A673 (cell line): Measurements from ENCODE around the gene MAT2B. TPM values are rescaled to one million over a fixed set of nuclear protein-coding genes. Genes with fewer than 3 reads are reported as not detected.

Source experiments
- BruUV-seq: library from RNA; stranded (reverse); fragments of 400-500 nt; replicated peaks from 2 replicates; lab custom pipeline; 2021; lab: Mats Ljungman, UMichigan
- CTCF ChIA-PET: fragments of 300-600 bp; sonication (Branson Sonifier 250); formaldehyde crosslinking; loops from one replicate; lab custom pipeline; 2022; ENCODE audit warnings: antibody characterized with exemption; lab: Charles Lee
- POLR2A ChIA-PET: fragments of 300-600 bp; sonication (Branson Sonifier 250); formaldehyde crosslinking; loops from one replicate; lab custom pipeline; 2022; ENCODE audit warnings: antibody characterized with exemption; ENCODE audit not compliant: low non-redundant PET; lab: Charles Lee
- DNase-seq: peaks from one replicate; pipeline ENCODE4 v3.0.0-alpha.2; 2015; ENCODE audit warnings: low spot score
- H3K27ac ChIP-seq: fragments of 200-600 bp; sonication (generic); 2 replicates; pipeline ENCODE4 v1.5.1; 2016; ENCODE audit warnings: mixed run types, low read depth, mild to moderate bottlenecking, mixed read lengths, antibody characterized with exemption, low read length; ENCODE audit not compliant: poor library complexity, severe bottlenecking
- H3K27me3 ChIP-seq: fragments of 200-600 bp; sonication (generic); replicated peaks from 2 replicates; pipeline ENCODE4 v1.6.1; 2017; ENCODE audit warnings: mixed run types, low read depth, mild to moderate bottlenecking, mixed read lengths, antibody characterized with exemption, low read length; ENCODE audit not compliant: insufficient read depth, poor library complexity
- H3K36me3 ChIP-seq: fragments of 200-600 bp; sonication (generic); 2 replicates; pipeline ENCODE4 v1.6.1; 2016; ENCODE audit warnings: mixed run types, mild to moderate bottlenecking, mixed read lengths, antibody characterized with exemption, low read length; ENCODE audit not compliant: insufficient read depth, poor library complexity, severe bottlenecking
- H3K4me1 ChIP-seq: fragments of 200-600 bp; sonication (generic); 2 replicates; pipeline ENCODE4 v1.6.1; 2017; ENCODE audit warnings: mixed run types, mild to moderate bottlenecking, mixed read lengths, antibody characterized with exemption, low read length; ENCODE audit not compliant: insufficient read depth, poor library complexity, severe bottlenecking
- H3K4me3 ChIP-seq: fragments of 200-600 bp; sonication (generic); 2 replicates; pipeline ENCODE4 v1.5.1; 2016; ENCODE audit warnings: low read depth, mixed run types, mild to moderate bottlenecking, mixed read lengths, low read length; ENCODE audit not compliant: poor library complexity, severe bottlenecking
- H3K9me3 ChIP-seq: fragments of 200-600 bp; sonication (generic); 2 replicates; pipeline ENCODE4 v1.6.1; 2016; ENCODE audit warnings: mixed run types, low read depth, mild to moderate bottlenecking, mixed read lengths, antibody characterized with exemption, low read length; ENCODE audit not compliant: poor library complexity, severe bottlenecking
- CTCF ChIP-seq: fragments of 300-800, 200-600 bp; sonication (generic); conservative IDR thresholded peaks from 2 replicates; pipeline ENCODE4 v1.5.1; 2017; ENCODE audit warnings: low read depth, mild to moderate bottlenecking, antibody characterized with exemption, low read length, moderate library complexity, mixed read lengths
- EZH2 ChIP-seq: fragments of 200-600 bp; sonication (generic); IDR thresholded peaks from 2 replicates; pipeline ENCODE4 v1.6.1; 2017; ENCODE audit warnings: borderline replicate concordance, low read depth, mild to moderate bottlenecking, mixed read lengths, antibody characterized with exemption, low read length; ENCODE audit not compliant: poor library complexity, severe bottlenecking
- intact Hi-C: fragments of 100-400 bp; cut with micrococcal nuclease; formaldehyde crosslinking; loops from one replicate; pipeline ENCODE4 v1.10.0; 2022; ENCODE audit not compliant: unreplicated experiment
- total RNA-seq: library from RNA; stranded (reverse); gene quantifications from 2 replicates; pipeline ENCODE4 v1.2.3, GENCODE V29; 2021

MAT2B gene
- total RNA-seq, 1 experiment from 2014 or later = 49.9 TPM

- Histone ChIP-seq H3K4me3 (no peak overlapping the region), H3K27ac (no peak overlapping the region)
Observed at GRCh38 chr5:163566678-163567077, 61.3 kb downstream of the MAT2B start.

GRCh38 chr5:163567811-163568210 lies 62.4 kb downstream of the MAT2B start:
- TF ChIP-seq CTCF (no peak), EZH2 (no peak)
- DNase-seq = no peak
- ChIA-PET CTCF (no interaction called here), POLR2A (no interaction called here)
- BruUV-seq = no TSS peak
- H3K36me3 ChIP-seq = no peaks in the 10 kb centered on the region
- H3K9me3 ChIP-seq = no peaks in the 10 kb centered on the region
- H3K4me3 ChIP-seq = no peak overlapping the region
- intact Hi-C loops = loop anchor here (5.0 to 10.0 kb wide), 6 partner anchors 124 to 1929 kb away; no protein-coding TSS in a partner anchor
- H3K27ac ChIP-seq = no peak overlapping the region
- H3K4me1 ChIP-seq = peaks cover 27% of the 10 kb centered on the region
- H3K27me3 ChIP-seq = peaks cover 31% of the 10 kb centered on the region

More at GRCh38 chr5:163566678-163567077, 61.3 kb downstream of the MAT2B start:
- DNase-seq = no peak
- H3K4me1 ChIP-seq = peaks cover 27% of the 10 kb centered on the region
- no peak for TF ChIP-seq EZH2
- no peak for TF ChIP-seq CTCF
- no TSS peak for BruUV-seq
- ChIA-PET POLR2A (no interaction called here), CTCF (no interaction called here)
- intact Hi-C loops = loop anchor here (5.0 to 10.0 kb wide), 6 partner anchors 126 to 1931 kb away; no protein-coding TSS in a partner anchor
- H3K9me3 ChIP-seq = no peaks in the 10 kb centered on the region
- H3K36me3 ChIP-seq = no peaks in the 10 kb centered on the region
- peaks cover 31% of the 10 kb centered on the region for H3K27me3 ChIP-seq

Other genes with a start within 250 kb of the MAT2B start
- gene CCNG1, start 68.0 kb upstream of the MAT2B start, total RNA-seq = 130 and 151 TPM in 2 replicates
- 53.2 and 67.2 TPM in 2 replicates for gene NUDCD2, start 45.5 kb upstream of the MAT2B start, total RNA-seq
- 57.6 and 64.8 TPM in 2 replicates for gene HMMR, start 45.0 kb upstream of the MAT2B start, total RNA-seq